Activated B cell treated with CpG ODN at 0.5 μM for 24 hours (primary cell): ENCODE data around the gene BMP2. TPM values are rescaled to one million over a fixed set of nuclear protein-coding genes. Genes with fewer than 3 reads are reported as not detected.
A peak's percentile ranks its signal among the peaks of the same experiment; 100 is the strongest.

Source experiments
- ATAC-seq: fragments of 200-7000 bp; cut with Tn5 transposase; one replicate; pipeline ENCODE4 v1.10.0; 2021; ENCODE audit warnings: low read depth, mild to moderate bottlenecking, moderate library complexity
- CTCF ChIA-PET: fragments of 350-600 bp; sonication (Branson Sonifier 250); formaldehyde crosslinking; loops from one replicate; lab custom pipeline; 2021; ENCODE audit warnings: antibody characterized with exemption; lab: Charles Lee
- POLR2A ChIA-PET: fragments of 350-600 bp; sonication (Branson Sonifier 250); formaldehyde crosslinking; loops from one replicate; lab custom pipeline; 2021; ENCODE audit warnings: antibody characterized with exemption; lab: Charles Lee
- DNase-seq: peaks from one replicate; pipeline ENCODE4 v3.0.0; 2022
- H3K27ac Mint-ChIP-seq: one replicate; pipeline ENCODE4 v1.8.0; 2020; ENCODE audit warnings: mixed read lengths
- H3K27me3 Mint-ChIP-seq: one replicate; pipeline ENCODE4 v1.8.0; 2021; ENCODE audit warnings: mixed read lengths
- H3K36me3 Mint-ChIP-seq: one replicate; pipeline ENCODE4 v1.8.0; 2021; ENCODE audit warnings: low read depth, mixed read lengths
- H3K4me1 Mint-ChIP-seq: one replicate; pipeline ENCODE4 v1.8.0; 2021; ENCODE audit warnings: mixed read lengths
- H3K4me3 Mint-ChIP-seq: one replicate; pipeline ENCODE4 v1.8.0; 2020; ENCODE audit warnings: mild to moderate bottlenecking, mixed read lengths
- H3K9me3 Mint-ChIP-seq: one replicate; pipeline ENCODE4 v1.8.0; 2020; ENCODE audit warnings: mixed read lengths
- intact Hi-C: fragments of 100-400 bp; cut with micrococcal nuclease; formaldehyde crosslinking; loops from one replicate; pipeline ENCODE4 v1.15.1; 2024
- total RNA-seq: library from RNA; stranded (reverse); gene quantifications from 2 replicates; pipeline ENCODE4 v1.2.3, GENCODE V29; 2022
- TF ChIP-seq, protein P1 (sequence below): fragments of 200-600 bp; IDR thresholded peaks from one replicate; pipeline ENCODE4 v1.8.0; 2022; ENCODE audit warnings: antibody characterized with exemption, mild to moderate bottlenecking

The BMP2 gene
- total RNA-seq, 1 donor from 2014 or later, result not detected

DNA sequence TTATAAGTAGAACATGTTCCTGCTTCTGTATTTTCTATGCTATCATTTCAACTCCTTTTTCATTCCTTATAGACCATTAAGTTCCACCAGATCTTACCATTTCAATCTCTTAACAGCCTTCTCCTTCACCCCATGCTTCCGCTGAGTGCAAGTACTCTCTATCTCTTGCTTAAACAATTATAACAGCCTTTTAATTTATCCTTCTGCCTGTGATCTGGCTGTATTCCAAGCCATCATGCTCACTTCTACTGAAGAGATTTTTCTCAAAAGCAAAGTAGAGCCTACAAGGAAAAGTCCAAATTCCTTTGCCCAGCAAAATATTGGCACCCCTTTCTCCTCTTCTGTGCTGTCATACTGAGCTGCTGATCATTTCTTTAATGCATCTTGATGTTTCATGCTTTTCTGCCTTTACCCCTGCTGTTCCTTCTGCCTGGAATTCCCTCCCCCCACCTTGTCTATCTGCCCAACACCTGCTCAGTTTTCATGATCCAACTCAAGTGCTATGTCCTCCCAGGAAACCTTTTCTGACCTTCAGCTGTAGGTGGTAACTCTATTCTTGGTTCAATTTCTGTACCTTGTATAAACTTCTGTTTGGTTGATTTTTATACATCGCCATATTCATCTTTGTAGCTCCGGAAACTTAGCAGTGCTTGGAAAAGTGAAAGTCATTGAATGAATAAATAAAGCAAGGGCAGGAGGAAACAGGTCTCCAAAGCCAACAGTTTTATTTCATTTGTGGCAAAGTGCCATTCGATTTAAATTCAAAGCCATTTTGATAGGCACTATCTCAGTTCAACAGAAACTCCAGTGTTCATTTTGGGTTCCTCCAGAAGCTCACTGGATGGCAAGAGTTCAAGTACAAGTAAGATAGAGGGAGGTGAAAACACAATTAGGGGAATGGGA is 10.5 kb upstream of the BMP2 start:
- intact Hi-C loops, result no loop called here
- ATAC-seq (no peak), DNase-seq (no peak)
- TF ChIP-seq, protein P1, sequence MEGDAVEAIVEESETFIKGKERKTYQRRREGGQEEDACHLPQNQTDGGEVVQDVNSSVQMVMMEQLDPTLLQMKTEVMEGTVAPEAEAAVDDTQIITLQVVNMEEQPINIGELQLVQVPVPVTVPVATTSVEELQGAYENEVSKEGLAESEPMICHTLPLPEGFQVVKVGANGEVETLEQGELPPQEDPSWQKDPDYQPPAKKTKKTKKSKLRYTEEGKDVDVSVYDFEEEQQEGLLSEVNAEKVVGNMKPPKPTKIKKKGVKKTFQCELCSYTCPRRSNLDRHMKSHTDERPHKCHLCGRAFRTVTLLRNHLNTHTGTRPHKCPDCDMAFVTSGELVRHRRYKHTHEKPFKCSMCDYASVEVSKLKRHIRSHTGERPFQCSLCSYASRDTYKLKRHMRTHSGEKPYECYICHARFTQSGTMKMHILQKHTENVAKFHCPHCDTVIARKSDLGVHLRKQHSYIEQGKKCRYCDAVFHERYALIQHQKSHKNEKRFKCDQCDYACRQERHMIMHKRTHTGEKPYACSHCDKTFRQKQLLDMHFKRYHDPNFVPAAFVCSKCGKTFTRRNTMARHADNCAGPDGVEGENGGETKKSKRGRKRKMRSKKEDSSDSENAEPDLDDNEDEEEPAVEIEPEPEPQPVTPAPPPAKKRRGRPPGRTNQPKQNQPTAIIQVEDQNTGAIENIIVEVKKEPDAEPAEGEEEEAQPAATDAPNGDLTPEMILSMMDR, result no peak
- Mint-ChIP-seq H3K4me3 (no peak overlapping the region), H3K36me3 (no peaks in the 10 kb centered on the region), H3K27me3 (no peaks in the 10 kb centered on the region), H3K4me1 (no peaks in the 10 kb centered on the region), H3K9me3 (peaks cover 10% of the 10 kb centered on the region), H3K27ac (no peak overlapping the region)
- CTCF ChIA-PET, result no interaction called here
- POLR2A ChIA-PET, result no interaction called here

DNA sequence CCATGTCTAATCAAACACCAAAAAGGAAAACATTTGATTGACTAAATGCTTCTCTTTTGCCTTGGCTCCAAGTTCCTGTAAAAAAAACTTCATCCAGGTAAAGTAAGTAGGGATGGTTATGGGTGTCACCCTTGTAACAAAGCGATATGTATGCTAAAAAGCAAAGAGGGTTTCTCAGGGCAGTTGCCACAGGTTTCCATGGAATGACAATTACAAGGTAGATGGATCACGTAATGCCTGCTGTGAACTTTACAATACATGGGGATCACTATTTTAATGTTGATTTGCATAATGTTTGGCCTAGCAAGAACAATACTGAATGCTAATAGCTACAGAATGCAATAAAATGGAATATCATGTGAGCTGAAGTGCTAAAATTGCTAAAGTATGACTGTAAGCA is 2.9 kb upstream of the BMP2 start:
- ATAC-seq (no peak), DNase-seq (no peak)
- peaks cover 11% of the 10 kb centered on the region for H3K4me1 Mint-ChIP-seq
- no peak overlapping the region for H3K4me3 Mint-ChIP-seq
- no peaks in the 10 kb centered on the region for H3K9me3 Mint-ChIP-seq
- ChIA-PET CTCF (interaction anchor here (1.1 kb wide), 1 partner anchor 9 kb away, joined by 3 read pairs; no protein-coding TSS in a partner anchor), POLR2A (no interaction called here)
- no peaks in the 10 kb centered on the region for H3K36me3 Mint-ChIP-seq
- TF ChIP-seq, protein P1, result no peak
- H3K27ac Mint-ChIP-seq, result no peak overlapping the region
- intact Hi-C loops, result loop anchor here (5.0 kb wide), 2 partner anchors 523 to 1093 kb away; no protein-coding TSS in a partner anchor
- H3K27me3 Mint-ChIP-seq, result peaks cover 23% of the 10 kb centered on the region

DNA sequence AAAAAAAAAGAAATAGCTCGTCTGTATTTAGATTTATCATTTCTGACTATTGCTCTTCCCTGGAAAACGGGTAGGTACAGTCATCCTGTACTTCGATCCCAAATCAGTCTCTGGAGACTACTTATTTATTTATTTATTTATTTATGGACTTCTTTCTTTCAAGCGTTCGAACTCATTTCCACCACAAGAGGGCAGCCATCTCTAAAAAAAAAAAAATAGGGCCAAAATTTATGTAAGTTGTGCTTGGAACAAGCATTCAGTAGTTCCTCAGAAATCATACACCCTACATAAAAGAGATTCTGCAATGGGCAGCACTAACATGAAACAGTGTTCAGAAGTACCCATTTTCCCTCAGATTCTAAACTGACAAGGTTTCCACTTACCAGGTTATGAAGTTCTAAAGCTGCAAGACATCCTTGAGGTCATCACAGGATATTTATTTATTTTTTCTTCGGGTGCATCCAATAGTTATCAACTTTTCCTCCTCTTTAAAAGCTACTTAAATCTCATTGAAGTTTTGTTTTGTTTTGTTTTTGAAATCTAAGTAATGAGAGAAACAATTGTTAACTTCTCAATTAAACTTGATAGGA is 1.9 kb upstream of the BMP2 start:
- DNase-seq (no peak), ATAC-seq (no peak)
- CTCF ChIA-PET, result interaction anchor here (1.0 to 1.3 kb wide), 4 partner anchors 10 to 1957 kb away, joined by 3 to 7 read pairs (median 4); no protein-coding TSS in a partner anchor
- no peak overlapping the region for H3K27ac Mint-ChIP-seq
- H3K27me3 Mint-ChIP-seq, result peaks cover 25% of the 10 kb centered on the region
- TF ChIP-seq, protein P1, result no peak
- H3K4me3 Mint-ChIP-seq, result no peak overlapping the region
- no peaks in the 10 kb centered on the region for H3K36me3 Mint-ChIP-seq
- intact Hi-C loops, result loop anchor here (5.0 kb wide), 1 partner anchor 1092 kb away; no protein-coding TSS in a partner anchor
- H3K4me1 Mint-ChIP-seq, result peaks cover 11% of the 10 kb centered on the region
- H3K9me3 Mint-ChIP-seq, result no peaks in the 10 kb centered on the region
- POLR2A ChIA-PET, result no interaction called here

DNA sequence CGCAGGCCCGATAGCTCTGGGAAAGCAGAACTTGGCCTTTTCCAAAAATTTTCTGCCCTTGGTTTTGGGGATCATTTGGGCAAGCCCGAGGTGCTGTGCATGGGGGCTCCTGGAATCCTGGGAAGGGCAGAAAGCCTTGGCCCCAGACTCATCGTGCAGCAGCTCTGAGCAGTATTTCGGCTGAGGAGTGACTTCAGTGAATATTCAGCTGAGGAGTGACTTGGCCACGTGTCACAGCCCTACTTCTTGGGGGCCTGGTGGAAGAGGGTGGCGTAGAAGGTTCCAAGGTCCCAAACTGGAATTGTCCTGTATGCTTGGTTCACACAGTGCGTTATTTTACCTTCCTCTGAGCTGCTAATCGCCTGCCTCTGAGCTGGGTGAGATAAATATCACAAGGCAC is 1.1 kb upstream of the BMP2 start:
- POLR2A ChIA-PET, result no interaction called here
- ATAC-seq (no peak), DNase-seq (no peak)
- Mint-ChIP-seq H3K4me1 (peaks cover 11% of the 10 kb centered on the region), H3K36me3 (no peaks in the 10 kb centered on the region), H3K9me3 (no peaks in the 10 kb centered on the region), H3K27ac (no peak overlapping the region), H3K27me3 (peaks cover 34% of the 10 kb centered on the region), H3K4me3 (no peak overlapping the region)
- intact Hi-C loops, result loop anchor here (5.0 kb wide), 1 partner anchor 1091 kb away; no protein-coding TSS in a partner anchor
- TF ChIP-seq, protein P1, result no peak
- CTCF ChIA-PET, result interaction anchor here (0.6 to 1.3 kb wide), 3 partner anchors 11 to 1956 kb away, joined by 3 to 7 read pairs (median 3); no protein-coding TSS in a partner anchor

DNA sequence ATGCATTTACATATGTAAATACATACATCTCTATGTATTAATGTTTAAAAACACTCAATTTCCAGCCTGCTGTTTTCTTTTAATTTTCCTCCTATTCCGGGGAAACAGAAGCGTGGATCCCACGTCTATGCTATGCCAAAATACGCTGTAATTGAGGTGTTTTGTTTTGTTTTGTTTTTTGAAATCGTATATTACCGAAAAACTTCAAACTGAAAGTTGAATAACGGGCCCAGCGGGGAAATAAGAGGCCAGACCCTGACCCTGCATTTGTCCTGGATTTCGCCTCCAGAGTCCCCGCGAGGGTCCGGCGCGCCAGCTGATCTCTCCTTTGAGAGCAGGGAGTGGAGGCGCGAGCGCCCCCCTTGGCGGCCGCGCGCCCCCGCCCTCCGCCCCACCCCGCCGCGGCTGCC is 355 bp upstream of the BMP2 start:
- TF ChIP-seq, protein P1, result no peak
- H3K9me3 Mint-ChIP-seq, result no peaks in the 10 kb centered on the region
- ChIA-PET CTCF (interaction anchor here (1.3 kb wide), 1 partner anchor 1955 kb away, joined by 7 read pairs; no protein-coding TSS in a partner anchor), POLR2A (no interaction called here)
- no peak for ATAC-seq
- H3K4me3 Mint-ChIP-seq, result peak overlapping the region; percentile 44
- intact Hi-C loops, result loop anchor here (5.0 kb wide), 1 partner anchor 1090 kb away; no protein-coding TSS in a partner anchor
- H3K27me3 Mint-ChIP-seq, result peaks cover 35% of the 10 kb centered on the region
- no peak overlapping the region for H3K27ac Mint-ChIP-seq
- no peaks in the 10 kb centered on the region for H3K36me3 Mint-ChIP-seq
- H3K4me1 Mint-ChIP-seq, result peaks cover 11% of the 10 kb centered on the region
- no peak for DNase-seq
